AG04449 (cell line): ENCODE results near the gene CNOT10.

Source experiments
- CTCF ChIA-PET: fragments of 350-600 bp; formaldehyde crosslinking; extraction: SDS; loops from one replicate; lab custom pipeline; 2021; ENCODE audit warnings: antibody characterized with exemption; lab: Yijun Ruan, JAX
- POLR2A ChIA-PET: fragments of 400-600, 350-600 bp; formaldehyde crosslinking; extraction: SDS; loops from one replicate; lab custom pipeline; 2020; ENCODE audit warnings: antibody characterized with exemption, inconsistent platforms; lab: Yijun Ruan, JAX
- DNase-seq: peaks from one replicate; pipeline ENCODE4 v3.0.0-alpha.2; 2010; ENCODE audit warnings: low read depth, low spot score
- H3K4me3 ChIP-seq: 2 replicates; pipeline ENCODE4 v1.5.1; 2011; ENCODE audit warnings: low read depth, mild to moderate bottlenecking, control low read depth, low read length
- CTCF ChIP-seq: IDR thresholded peaks from one replicate; pipeline ENCODE4 v1.5.1; 2011; ENCODE audit warnings: mild to moderate bottlenecking, moderate library complexity, low read length, control low read depth, inconsistent platforms; ENCODE audit not compliant: insufficient read depth; ENCODE audit errors: missing control alignments

The CNOT10 gene

GRCh38 chr3:32709346-32709745 is 24.4 kb downstream of the CNOT10 start:
- no peak for DNase-seq
- ChIA-PET CTCF (no interaction called here), POLR2A (no interaction called here)
- no peak for TF ChIP-seq CTCF
- no peak overlapping the region for H3K4me3 ChIP-seq

- no peak for TF ChIP-seq CTCF
- POLR2A ChIA-PET, result no interaction called here
- no peak for DNase-seq
- CTCF ChIA-PET, result interaction anchor here (1.0 to 1.4 kb wide), 2 partner anchors 24 to 203 kb away, joined by 3 read pairs; no protein-coding TSS in a partner anchor
- no peak overlapping the region for H3K4me3 ChIP-seq
Measured at GRCh38 chr3:32712506-32713055, 27.6 kb downstream of the CNOT10 start.

- no peak overlapping the region for H3K4me3 ChIP-seq
- DNase-seq, result no peak
- no peak for TF ChIP-seq CTCF
- ChIA-PET POLR2A (no interaction called here), CTCF (interaction anchor here (1.0 to 1.4 kb wide), 3 partner anchors 13 to 203 kb away, joined by 3 read pairs; no protein-coding TSS in a partner anchor)
Measured at GRCh38 chr3:32713181-32713580, 28.2 kb downstream of the CNOT10 start.

GRCh38 chr3:32719335-32719734 is 34.3 kb downstream of the CNOT10 start:
- H3K4me3 ChIP-seq, result no peak overlapping the region
- ChIA-PET CTCF (interaction anchor here (1.0 kb wide), 1 partner anchor 15 kb away, joined by 4 read pairs; no protein-coding TSS in a partner anchor), POLR2A (no interaction called here)
- DNase-seq, result no peak
- no peak for TF ChIP-seq CTCF

GRCh38 chr3:32719931-32720330 is 34.9 kb downstream of the CNOT10 start:
- ChIA-PET POLR2A (no interaction called here), CTCF (interaction anchor here (1.0 kb wide), 1 partner anchor 14 kb away, joined by 4 read pairs; no protein-coding TSS in a partner anchor)
- no peak for DNase-seq
- no peak for TF ChIP-seq CTCF
- no peak overlapping the region for H3K4me3 ChIP-seq

- POLR2A ChIA-PET, result no interaction called here
- CTCF ChIA-PET, result interaction anchor here (0.8 to 2.1 kb wide), 3 partner anchors 11 to 57 kb away, joined by 3 to 8 read pairs (median 3); no protein-coding TSS in a partner anchor
- DNase-seq, result no peak
- no peak overlapping the region for H3K4me3 ChIP-seq
- no peak for TF ChIP-seq CTCF
Measured at GRCh38 chr3:32725721-32726120, 40.7 kb downstream of the CNOT10 start.
